ENCODE data around the gene AGTPBP1. TPM values are rescaled to one million over a fixed set of nuclear protein-coding genes. Genes with fewer than 3 reads are reported as not detected.

Gene AGTPBP1
- total and polyA plus RNA-seq, 2 of the 8 experiments (the other 6 are each of a cell fraction or from before 2014, with no cell fraction given), result 13.4 to 65.2 TPM

DNA sequence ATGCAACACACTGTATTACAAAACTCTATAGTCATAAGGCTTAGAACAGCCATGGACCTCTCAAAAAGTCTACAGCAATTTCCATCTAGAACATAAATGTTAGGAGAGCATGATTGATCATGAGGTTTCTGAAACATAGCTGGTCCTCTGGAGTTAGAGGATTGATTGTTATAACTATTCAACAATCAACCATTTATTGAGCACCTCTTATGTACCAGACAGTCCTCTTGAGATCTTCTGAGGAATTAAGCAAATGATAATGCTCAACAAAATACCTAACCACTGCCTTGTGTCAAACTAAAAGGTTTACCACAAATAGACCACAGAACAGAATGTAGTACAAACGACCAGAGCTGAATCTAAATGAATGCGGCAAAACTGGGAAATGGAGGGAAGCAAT, 3.4 kb upstream of the AGTPBP1 start (continued):
- TF ChIP-seq SIRT6 (IDR thresholded peaks at IDR 0.05; ENCODE audit: low read length), result no peak
- TF ChIP-seq HDAC2 (IDR thresholded peaks at IDR 0.05; ENCODE audit: borderline replicate concordance in 1 of 2, low read depth in 2 of 2, low read length in 2 of 2), result no peak
- TF ChIP-seq SIX5 (IDR thresholded peaks at IDR 0.05; ENCODE audit: low read depth, low read length), result no peak
- no peak for TF ChIP-seq SRF (IDR thresholded peaks at IDR 0.05; ENCODE audit: low read depth, low read length)
- no peak for TF ChIP-seq CHD1 (IDR thresholded peaks at IDR 0.05; ENCODE audit: low read depth, low read length)
- no peak for TF ChIP-seq BCL11A (IDR thresholded peaks at IDR 0.05; ENCODE audit: low read depth in 2 of 2, low read length in 2 of 2)

Data from H1 (cell line).